ENCODE measurements around the gene SDK1.
"Not testable (repeated sequence)": the region's sequence is repeated elsewhere in the genome, so short reads cannot be mapped to it uniquely, and the experiment has no call there.

SDK1 gene

DNA sequence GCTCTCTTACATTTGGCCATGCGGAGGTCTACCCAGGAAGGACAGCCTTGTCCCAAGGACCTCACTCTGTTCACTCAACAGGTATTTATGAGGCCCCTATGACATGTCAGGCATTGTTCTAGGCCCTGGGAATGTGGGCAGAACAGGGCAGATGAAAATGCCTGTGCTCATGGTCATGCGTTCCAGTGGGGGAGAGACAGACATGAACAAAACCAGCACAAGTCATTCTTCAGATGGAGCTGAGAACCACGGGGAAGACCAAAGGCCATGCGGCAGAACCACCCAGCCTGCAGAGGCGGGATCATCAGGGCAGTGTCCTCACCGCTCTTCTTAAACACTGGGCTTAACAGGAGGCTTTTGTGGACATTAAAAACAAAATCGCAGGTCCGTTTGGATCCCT is 636.1 kb downstream of the SDK1 start:
- DNase-seq (ENCODE audit: low read depth), result no peak
- TF ChIP-seq, protein P1, sequence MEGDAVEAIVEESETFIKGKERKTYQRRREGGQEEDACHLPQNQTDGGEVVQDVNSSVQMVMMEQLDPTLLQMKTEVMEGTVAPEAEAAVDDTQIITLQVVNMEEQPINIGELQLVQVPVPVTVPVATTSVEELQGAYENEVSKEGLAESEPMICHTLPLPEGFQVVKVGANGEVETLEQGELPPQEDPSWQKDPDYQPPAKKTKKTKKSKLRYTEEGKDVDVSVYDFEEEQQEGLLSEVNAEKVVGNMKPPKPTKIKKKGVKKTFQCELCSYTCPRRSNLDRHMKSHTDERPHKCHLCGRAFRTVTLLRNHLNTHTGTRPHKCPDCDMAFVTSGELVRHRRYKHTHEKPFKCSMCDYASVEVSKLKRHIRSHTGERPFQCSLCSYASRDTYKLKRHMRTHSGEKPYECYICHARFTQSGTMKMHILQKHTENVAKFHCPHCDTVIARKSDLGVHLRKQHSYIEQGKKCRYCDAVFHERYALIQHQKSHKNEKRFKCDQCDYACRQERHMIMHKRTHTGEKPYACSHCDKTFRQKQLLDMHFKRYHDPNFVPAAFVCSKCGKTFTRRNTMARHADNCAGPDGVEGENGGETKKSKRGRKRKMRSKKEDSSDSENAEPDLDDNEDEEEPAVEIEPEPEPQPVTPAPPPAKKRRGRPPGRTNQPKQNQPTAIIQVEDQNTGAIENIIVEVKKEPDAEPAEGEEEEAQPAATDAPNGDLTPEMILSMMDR (conservative IDR thresholded peaks at IDR 0.05; ENCODE audit: low read length), result no peak
- no peak overlapping the region for H3K4me3 ChIP-seq (ENCODE audit: low read length)

DNA sequence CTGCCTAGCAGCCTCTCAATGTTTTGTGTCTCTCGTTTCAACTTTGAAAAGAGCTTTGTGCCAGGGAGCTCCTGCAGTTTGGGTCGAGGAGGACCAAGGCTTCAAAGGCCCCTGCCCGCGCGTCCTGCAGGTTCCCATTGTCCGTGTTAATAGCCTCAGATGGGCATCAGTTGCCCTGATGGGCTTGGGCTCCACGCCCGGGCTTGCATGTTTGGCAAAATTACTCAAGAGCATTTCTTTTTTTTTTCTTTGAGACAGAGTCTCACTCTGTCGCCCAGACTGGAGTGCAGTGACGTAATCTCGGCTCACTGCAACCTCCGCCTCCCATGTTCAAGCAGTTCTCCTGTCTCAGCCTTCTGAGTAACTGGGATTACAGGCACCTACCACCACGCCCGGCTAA is 636.6 kb downstream of the SDK1 start:
- TF ChIP-seq, protein P1 (conservative IDR thresholded peaks at IDR 0.05; ENCODE audit: low read length), result no peak
- DNase-seq (ENCODE audit: low read depth), result no peak
- no peak overlapping the region for H3K4me3 ChIP-seq (ENCODE audit: low read length)

DNA sequence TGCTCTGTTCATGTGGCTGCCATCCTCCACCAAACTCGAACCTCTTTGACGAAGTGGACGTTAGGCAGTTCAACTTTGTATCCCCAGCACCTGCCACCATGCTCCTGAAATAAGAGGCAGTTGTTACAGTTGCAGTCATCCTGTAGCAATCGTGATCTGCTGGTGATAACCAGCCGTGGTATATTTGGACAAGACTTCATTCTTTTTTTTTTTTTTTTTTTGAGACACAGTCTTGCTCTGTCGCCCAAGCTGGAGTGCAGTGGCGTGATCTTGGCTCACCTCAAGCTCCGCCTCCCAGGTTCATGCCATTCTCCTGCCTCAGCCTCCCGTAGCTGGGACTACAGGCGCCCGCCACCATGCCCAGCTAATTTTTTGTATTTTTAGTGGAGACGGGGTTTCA is 640.7 kb downstream of the SDK1 start:
- DNase-seq (ENCODE audit: low read depth); H3K4me3 ChIP-seq (ENCODE audit: low read length): not testable (repeated sequence)

DNA sequence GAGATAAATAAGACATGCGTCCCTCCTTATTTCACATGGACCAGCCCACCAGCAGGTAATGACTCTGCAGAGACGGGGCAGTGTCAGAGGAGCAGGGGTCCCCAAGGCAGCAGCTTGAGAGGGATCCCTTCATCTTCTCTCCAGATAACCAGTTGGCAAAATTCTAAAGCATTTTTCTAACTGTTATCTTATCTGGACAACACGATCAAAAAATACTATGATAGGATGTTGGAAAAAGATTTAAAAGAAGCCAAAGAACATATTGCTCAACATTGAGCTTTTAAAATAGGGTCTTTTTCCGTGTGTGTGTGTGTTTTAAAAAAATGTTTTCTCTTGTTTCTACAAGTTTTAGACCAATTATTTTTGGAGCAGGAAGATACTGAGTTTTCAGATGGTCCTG is 641.2 kb downstream of the SDK1 start:
- H3K4me3 ChIP-seq (ENCODE audit: low read length), result no peak overlapping the region
- TF ChIP-seq, protein P1 (conservative IDR thresholded peaks at IDR 0.05; ENCODE audit: low read length), result no peak
- no peak for DNase-seq (ENCODE audit: low read depth)

DNA sequence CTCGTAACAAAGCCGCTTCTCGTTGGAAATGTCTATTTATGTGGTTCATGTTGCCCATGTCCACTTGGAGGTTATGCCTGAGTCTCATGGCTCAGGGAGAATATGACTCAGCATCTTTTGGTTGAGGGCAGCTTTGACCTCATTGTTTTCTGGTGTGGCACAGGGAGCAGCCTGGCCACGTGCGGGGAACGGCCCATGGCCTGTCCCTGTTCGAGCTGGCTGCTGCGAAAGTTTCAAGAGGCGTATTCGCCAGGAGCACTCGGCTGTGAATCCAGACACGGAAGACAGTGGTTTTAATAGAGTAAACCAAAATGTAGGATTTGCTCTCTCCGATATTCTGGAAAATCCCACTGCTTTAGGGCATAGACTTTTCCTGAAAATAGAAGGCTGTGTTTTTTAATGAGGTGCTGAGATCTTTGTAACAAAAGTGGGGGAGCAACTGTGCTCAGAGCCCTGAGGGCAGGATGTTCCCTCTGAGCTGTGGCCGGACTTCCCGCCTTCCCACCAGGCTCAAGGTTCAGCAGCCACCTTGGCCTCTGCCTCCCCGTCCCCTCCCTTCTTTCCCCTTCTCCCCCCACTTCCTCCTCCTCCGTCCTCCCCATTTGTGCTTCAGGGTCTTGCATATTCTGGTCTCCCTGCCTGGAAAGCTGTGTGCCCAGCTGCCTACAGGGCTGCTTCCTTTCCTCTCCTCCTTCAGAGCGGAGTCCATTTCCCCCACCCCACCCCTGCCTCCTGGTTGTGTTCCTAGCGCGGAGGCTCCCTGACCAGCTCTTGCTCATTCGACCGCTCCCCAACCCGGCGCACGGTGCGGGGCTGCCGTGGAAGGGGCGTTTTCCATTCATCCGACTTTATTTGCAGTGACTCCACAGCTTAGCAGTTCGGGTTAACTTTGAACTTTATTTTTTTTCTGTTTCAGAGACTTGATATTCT is 642.0 kb downstream of the SDK1 start:
- no peak for DNase-seq (ENCODE audit: low read depth)
- no peak overlapping the region for H3K4me3 ChIP-seq (ENCODE audit: low read length)
- TF ChIP-seq, protein P1 (conservative IDR thresholded peaks at IDR 0.05; ENCODE audit: low read length), result no peak

DNA sequence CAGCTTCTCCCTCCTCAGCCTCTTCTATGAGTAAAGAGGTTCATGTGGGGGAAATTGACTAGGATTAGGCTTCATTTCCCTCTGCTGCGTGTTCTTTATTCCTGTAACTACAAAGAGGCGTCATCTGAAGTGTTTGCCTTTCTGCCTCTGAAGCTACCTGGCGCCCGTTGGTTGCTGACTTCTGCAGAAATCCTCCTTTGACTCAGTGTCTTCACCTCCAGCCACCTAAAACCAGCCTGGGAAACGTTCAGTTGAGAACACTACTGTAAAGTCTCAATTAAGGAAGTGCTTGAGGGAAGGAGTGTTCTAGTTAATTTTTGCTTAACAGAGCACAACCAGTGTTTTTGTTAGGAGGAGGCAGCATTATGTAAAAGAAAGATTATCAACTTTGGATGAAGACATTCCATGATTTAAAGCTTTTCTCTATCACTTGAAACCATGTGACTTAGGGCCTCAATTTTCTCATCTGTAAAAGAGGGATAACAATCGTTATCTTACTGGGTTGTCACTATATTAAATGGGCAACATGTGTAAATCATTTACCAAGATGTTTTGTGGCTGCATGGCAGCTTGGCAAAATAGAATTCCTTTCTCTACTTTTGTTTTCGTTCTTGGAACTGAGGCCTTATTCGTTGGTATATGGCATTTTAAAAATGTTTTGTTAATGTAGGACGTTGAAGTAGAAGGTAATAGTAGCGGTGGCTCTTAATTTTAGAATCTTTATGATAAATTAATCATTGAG is 642.9 kb downstream of the SDK1 start:
- no peak overlapping the region for H3K4me3 ChIP-seq (ENCODE audit: low read length)
- TF ChIP-seq, protein P1 (conservative IDR thresholded peaks at IDR 0.05; ENCODE audit: low read length), result no peak
- DNase-seq (ENCODE audit: low read depth), result no peak

DNA sequence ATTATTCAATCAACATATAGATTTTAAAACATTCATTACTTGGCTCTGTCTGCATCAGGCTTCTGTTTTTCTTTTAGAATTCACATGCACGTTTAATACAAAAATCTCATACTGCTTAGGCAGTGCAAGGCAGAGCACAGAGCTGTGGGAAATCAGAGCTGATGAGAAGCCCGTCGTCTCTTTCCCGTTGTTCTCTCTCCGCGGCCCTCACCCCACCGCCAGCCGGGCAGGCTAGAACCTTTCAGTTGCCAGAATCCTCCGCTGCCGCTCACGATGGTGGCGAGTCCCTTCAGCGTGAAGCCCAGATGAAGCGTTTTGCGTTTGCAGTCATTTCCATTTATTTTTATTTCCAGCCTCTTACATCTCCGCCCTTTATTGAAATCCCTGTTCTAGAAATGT is 648.2 kb downstream of the SDK1 start:
- H3K4me3 ChIP-seq (ENCODE audit: low read length), result no peak overlapping the region
- no peak for DNase-seq (ENCODE audit: low read depth)
- TF ChIP-seq, protein P1 (conservative IDR thresholded peaks at IDR 0.05; ENCODE audit: low read length), result no peak

Measured in AG10803 (cell line).